Measurements from ENCODE around the gene RACGAP1. TPM values are rescaled to one million over a fixed set of nuclear protein-coding genes. Genes with fewer than 3 reads are reported as not detected.

RACGAP1 gene
- total and polyA plus RNA-seq, 2 experiments from 2014 or later, result 35.4 to 55.4 TPM

DNA sequence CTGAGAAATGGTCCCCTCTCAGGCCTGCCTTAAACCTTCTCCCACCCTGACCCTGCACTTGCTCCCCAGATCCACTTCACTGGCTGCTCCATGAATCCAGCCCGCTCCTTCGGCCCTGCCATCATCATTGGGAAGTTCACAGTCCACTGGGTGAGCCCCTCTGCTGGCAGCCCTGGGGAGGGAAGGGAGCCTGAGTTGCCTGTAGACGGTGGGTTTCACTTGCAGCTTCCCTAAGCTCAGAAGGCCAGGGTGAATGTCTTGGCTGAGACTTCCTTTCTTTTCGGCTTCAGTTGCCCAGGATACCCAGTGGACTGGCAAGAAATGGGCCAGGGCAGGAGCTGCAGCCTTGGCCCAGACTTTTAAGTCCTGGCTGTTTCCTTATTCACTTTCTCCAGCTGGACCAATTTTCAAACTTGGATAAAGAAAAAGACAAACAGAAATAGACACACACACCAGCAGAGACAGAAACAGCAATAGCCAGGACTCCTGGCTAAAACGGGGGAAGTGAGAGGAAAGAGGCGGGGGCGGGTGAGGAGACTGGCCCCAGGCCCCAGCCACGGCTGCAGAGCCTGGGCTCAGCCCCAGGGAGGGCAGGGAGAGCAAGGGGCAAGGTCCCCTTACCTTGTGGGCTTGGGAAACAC lies 50.5 kb downstream of the RACGAP1 start:
- Histone ChIP-seq H3F3A (ENCODE audit: insufficient read depth) (no peaks in the 10 kb centered on the region), H3K4me2 (ENCODE audit: unreplicated experiment) (no peak overlapping the region), H3K9me2 (ENCODE audit: insufficient read depth) (no peaks in the 10 kb centered on the region), H3K79me2 (ENCODE audit: insufficient read depth) (no peaks in the 10 kb centered on the region), H4K20me1 (ENCODE audit: insufficient read depth) (no peaks in the 10 kb centered on the region), H3K36me3 (ENCODE audit: low read depth) (no peaks in the 10 kb centered on the region), H2AFZ (no peak overlapping the region), H3K9me3 (ENCODE audit: low read depth) (no peaks in the 10 kb centered on the region), H3K4me1 (ENCODE audit: insufficient read depth) (no peaks in the 10 kb centered on the region), H3K27ac (no peak overlapping the region), H3K9ac (no peak overlapping the region), H3K4me3 (no peak overlapping the region), H3K27me3 (replicated peaks; ENCODE audit: insufficient read depth) (peaks cover 9% of the 10 kb centered on the region)
- no peak for DNase-seq
- TF ChIP-seq EZH2 (IDR thresholded peaks at IDR 0.05; ENCODE audit: insufficient read depth, poor library complexity, severe bottlenecking) (no peak), EZH2phosphoT487 (IDR thresholded peaks at IDR 0.05; ENCODE audit: insufficient read depth, low read depth) (no peak)
- in situ Hi-C loops (cut with MboI), result no loop called here
- WGBS, 2 experiments (ENCODE audit: low coverage in 1 of 2, low lambda C conversion rate in 2 of 2, missing lambda C conversion rate in 2 of 2), result 48 to 62% methylated on average over 5 to 8 of the region's 8 CpGs

DNA sequence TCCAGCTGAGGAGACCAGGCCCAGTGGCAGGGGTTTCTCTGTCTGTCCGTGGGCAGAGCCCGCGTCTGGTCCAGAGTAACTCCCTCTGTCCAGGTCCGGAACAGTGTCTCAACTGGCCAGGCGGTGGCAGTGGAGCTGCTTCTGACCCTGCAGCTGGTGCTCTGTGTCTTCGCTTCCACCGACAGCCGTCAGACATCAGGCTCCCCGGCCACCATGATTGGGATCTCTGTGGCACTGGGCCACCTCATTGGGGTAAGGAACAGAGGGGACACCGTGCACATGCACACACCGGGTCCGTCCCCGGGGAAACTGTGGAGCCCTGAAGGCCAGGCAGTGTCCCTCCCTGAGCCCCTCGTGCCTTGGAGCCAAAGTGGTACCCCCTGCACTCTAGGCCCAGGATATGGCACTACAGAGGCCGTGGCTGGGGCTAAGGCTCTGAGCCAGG lies 51.0 kb downstream of the RACGAP1 start:
- no peak overlapping the region for H3K4me3 ChIP-seq
- no peaks in the 10 kb centered on the region for H3K79me2 ChIP-seq (ENCODE audit: insufficient read depth)
- H3K27ac ChIP-seq, result no peak overlapping the region
- TF ChIP-seq EZH2 (IDR thresholded peaks at IDR 0.05; ENCODE audit: insufficient read depth, poor library complexity, severe bottlenecking) (no peak), EZH2phosphoT487 (IDR thresholded peaks at IDR 0.05; ENCODE audit: insufficient read depth, low read depth) (no peak)
- H3K4me2 ChIP-seq (ENCODE audit: unreplicated experiment), result no peak overlapping the region
- H3K9me2 ChIP-seq (ENCODE audit: insufficient read depth), result no peaks in the 10 kb centered on the region
- no peaks in the 10 kb centered on the region for H3K9me3 ChIP-seq (ENCODE audit: low read depth)
- H3K36me3 ChIP-seq (ENCODE audit: low read depth), result no peaks in the 10 kb centered on the region
- H3K9ac ChIP-seq, result no peak overlapping the region
- no peaks in the 10 kb centered on the region for H3K4me1 ChIP-seq (ENCODE audit: insufficient read depth)
- H3F3A ChIP-seq (ENCODE audit: insufficient read depth), result no peaks in the 10 kb centered on the region
- H4K20me1 ChIP-seq (ENCODE audit: insufficient read depth), result no peaks in the 10 kb centered on the region
- WGBS, 2 experiments (ENCODE audit: low coverage in 1 of 2, low lambda C conversion rate in 2 of 2, missing lambda C conversion rate in 2 of 2), result 89 to 91% methylated on average over 15 of the region's 15 CpGs
- H3K27me3 ChIP-seq (replicated peaks; ENCODE audit: insufficient read depth), result peaks cover 9% of the 10 kb centered on the region
- in situ Hi-C loops (cut with MboI), result no loop called here
- DNase-seq, result peak; percentile 45
- H2AFZ ChIP-seq, result no peak overlapping the region

DNA sequence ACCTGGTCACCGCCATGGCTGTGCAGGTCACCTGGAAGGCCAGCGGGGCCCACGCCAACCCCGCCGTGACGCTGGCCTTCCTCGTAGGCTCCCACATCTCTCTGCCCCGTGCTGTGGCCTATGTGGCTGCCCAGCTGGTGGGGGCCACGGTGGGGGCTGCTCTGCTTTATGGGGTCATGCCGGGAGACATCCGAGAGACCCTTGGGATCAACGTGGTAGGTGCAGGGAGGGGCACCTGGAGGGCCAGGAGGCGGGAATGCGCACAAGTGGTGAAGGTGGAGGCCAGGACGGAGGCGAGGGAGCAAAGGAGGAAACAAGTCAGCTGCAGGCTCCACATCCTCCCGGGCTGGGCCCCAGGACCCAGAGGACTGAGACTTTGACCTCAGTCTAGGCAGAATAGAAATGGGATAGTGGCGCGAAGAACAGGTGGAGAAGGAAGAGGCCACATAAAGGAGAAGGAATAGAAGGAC lies 51.9 kb downstream of the RACGAP1 start:
- Histone ChIP-seq H3F3A (ENCODE audit: insufficient read depth) (no peaks in the 10 kb centered on the region), H2AFZ (no peak overlapping the region), H3K4me2 (ENCODE audit: unreplicated experiment) (no peak overlapping the region), H3K79me2 (ENCODE audit: insufficient read depth) (no peaks in the 10 kb centered on the region), H3K4me3 (no peak overlapping the region), H3K9me3 (ENCODE audit: low read depth) (no peaks in the 10 kb centered on the region), H3K4me1 (ENCODE audit: insufficient read depth) (no peaks in the 10 kb centered on the region), H3K36me3 (ENCODE audit: low read depth) (no peaks in the 10 kb centered on the region), H3K9ac (no peak overlapping the region), H3K27me3 (replicated peaks; ENCODE audit: insufficient read depth) (peaks cover 12% of the 10 kb centered on the region), H3K9me2 (ENCODE audit: insufficient read depth) (no peaks in the 10 kb centered on the region), H4K20me1 (ENCODE audit: insufficient read depth) (no peaks in the 10 kb centered on the region), H3K27ac (no peak overlapping the region)
- in situ Hi-C loops (cut with MboI), result no loop called here
- DNase-seq, result no peak
- TF ChIP-seq EZH2 (IDR thresholded peaks at IDR 0.05; ENCODE audit: insufficient read depth, poor library complexity, severe bottlenecking) (no peak), EZH2phosphoT487 (IDR thresholded peaks at IDR 0.05; ENCODE audit: insufficient read depth, low read depth) (no peak)
- WGBS, 2 experiments (ENCODE audit: low coverage in 1 of 2, low lambda C conversion rate in 2 of 2, missing lambda C conversion rate in 2 of 2), result 88% methylated on average over 19 of the region's 19 CpGs

DNA sequence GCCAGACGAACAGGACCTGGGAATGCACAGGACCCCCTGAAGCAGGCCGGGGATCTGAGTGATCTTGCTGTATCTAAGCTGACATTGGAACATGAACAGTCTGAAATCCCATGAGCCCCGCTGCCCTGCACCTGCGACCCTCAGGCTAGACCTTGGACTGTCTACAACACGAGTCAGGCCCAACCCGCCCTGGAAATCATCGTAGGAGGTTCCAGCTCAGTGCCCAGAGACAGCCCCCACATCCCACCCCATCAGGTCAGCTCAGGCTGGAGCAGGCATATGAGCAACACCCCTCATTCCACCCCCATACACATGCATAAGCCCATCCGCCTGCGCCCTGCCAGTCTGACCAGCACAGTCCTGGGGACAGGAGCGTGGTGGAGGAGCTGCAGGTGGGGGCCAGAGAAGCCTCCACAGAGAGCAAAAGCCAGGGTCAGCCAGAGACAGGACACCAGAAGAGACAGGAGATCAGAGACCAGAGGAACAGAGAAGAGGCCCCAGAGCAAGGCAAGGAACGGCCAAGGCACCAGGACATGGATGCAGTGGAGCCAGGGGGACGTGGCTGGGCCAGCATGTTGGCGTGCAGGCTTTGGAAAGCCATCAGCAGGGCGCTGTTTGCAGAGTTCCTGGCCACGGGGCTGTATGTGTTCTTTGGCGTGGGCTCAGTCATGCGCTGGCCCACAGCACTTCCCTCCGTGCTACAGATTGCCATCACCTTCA lies 52.5 kb downstream of the RACGAP1 start, which contains the start of gene AQP6:
AQP6 (plus strand) TSS at position 307 of the 720 bp plus-strand sequence; CDS start at position 534, 227 bp downstream.
- TF ChIP-seq EZH2phosphoT487 (IDR thresholded peaks at IDR 0.05; ENCODE audit: insufficient read depth, low read depth) (no peak), EZH2 (IDR thresholded peaks at IDR 0.05; ENCODE audit: insufficient read depth, poor library complexity, severe bottlenecking) (no peak)
- Histone ChIP-seq H3K9ac (no peak within 1 kb of the TSS), H4K20me1 (ENCODE audit: insufficient read depth) (no peaks in the 10 kb centered on the region), H3K36me3 (ENCODE audit: low read depth) (no peaks in the 10 kb centered on the region), H2AFZ (no peak within 1 kb of the TSS), H3K9me2 (ENCODE audit: insufficient read depth) (no peaks in the 10 kb centered on the region), H3K27me3 (replicated peaks; ENCODE audit: insufficient read depth) (peaks cover 15% of the 10 kb centered on the region), H3K9me3 (ENCODE audit: low read depth) (no peaks in the 10 kb centered on the region), H3K79me2 (ENCODE audit: insufficient read depth) (no peaks in the 10 kb centered on the region), H3F3A (ENCODE audit: insufficient read depth) (no peaks in the 10 kb centered on the region), H3K4me2 (ENCODE audit: unreplicated experiment) (no peak within 1 kb of the TSS), H3K27ac (no peak within 1 kb of the TSS), H3K4me3 (no peak within 1 kb of the TSS), H3K4me1 (ENCODE audit: insufficient read depth) (no peaks in the 10 kb centered on the region)
- in situ Hi-C loops (cut with MboI), result no loop called here
- 81 to 85% methylated on average over 18 of the region's 18 CpGs for WGBS, 2 experiments (ENCODE audit: low coverage in 1 of 2, low lambda C conversion rate in 2 of 2, missing lambda C conversion rate in 2 of 2)
- DNase-seq, result no peak

Data from GM23248 (cell line).